HepG2 (cell line): Measurements from ENCODE around the gene ITK. TPM values are rescaled to one million over a fixed set of nuclear protein-coding genes. Genes with fewer than 3 reads are reported as not detected.
A peak's percentile ranks its signal among the peaks of the same experiment; 100 is the strongest.

Experiments
- ATAC-seq: fragments of 200-7000 bp; cut with Tn5 transposase; 3 replicates; pipeline ENCODE4 v1.9.1; 2020; ENCODE audit warnings: mild to moderate bottlenecking, moderate library complexity
- BruUV-seq: library from RNA; stranded (reverse); fragments of 400-500 nt; replicated peaks from 2 replicates; lab custom pipeline; 2021; lab: Mats Ljungman, UMichigan
- CTCF ChIA-PET: fragments of 300-600 bp; formaldehyde crosslinking; extraction: SDS; loops from one replicate; lab custom pipeline; 2021; ENCODE audit warnings: low total read pairs, inconsistent platforms, low intra/inter-chr PET ratio; lab: Yijun Ruan, JAX
- POLR2A ChIA-PET: fragments of 350-600 bp; sonication (Branson Sonifier 250); formaldehyde crosslinking; loops from one replicate; lab custom pipeline; 2020; ENCODE audit warnings: antibody characterized with exemption, inconsistent platforms; lab: Yijun Ruan, JAX
- DNase-seq: peaks from one replicate; pipeline ENCODE4 v3.0.0-alpha.2; 2015; ENCODE audit warnings: low spot score
- FAIRE-seq: peaks from 3 replicates; lab custom pipeline; 2011; peaks lifted over from hg19 to GRCh38; lab: Jason Lieb, UNC
- H2AFZ ChIP-seq: one replicate; pipeline ENCODE4 v1.6.1; 2011; ENCODE audit warnings: low read length, inconsistent platforms
- H3K27ac ChIP-seq: fragments of 300-600 bp; 3 replicates; pipeline ENCODE4 v1.8.0; 2011; ENCODE audit warnings: mixed run types, mild to moderate bottlenecking, mixed read lengths, low read length, inconsistent platforms; ENCODE audit not compliant: insufficient read depth; ENCODE audit errors: extremely low read length
- H3K27me3 ChIP-seq, 2 experiments: fragments of 200-600 bp in 1 of 2; 2 replicates in 1 of 2; 3 replicates in 1 of 2; pipeline versions ENCODE4 v1.6.0 to v1.8.0; 2011; ENCODE audit warnings: low read length in 2 of 2, mild to moderate bottlenecking in 2 of 2, moderate library complexity in 2 of 2, inconsistent platforms in 1 of 2; ENCODE audit not compliant: insufficient read depth in 2 of 2, control insufficient read depth in 1 of 2
- H3K36me3 ChIP-seq, 2 experiments: fragments of 200-600 bp in 1 of 2; replicated peaks in 1 of 2; 2 replicates in 1 of 2; 3 replicates in 1 of 2; pipeline versions ENCODE4 v1.5.1 to v1.8.0; 2011; ENCODE audit warnings: low read length in 2 of 2, inconsistent platforms in 1 of 2; ENCODE audit not compliant: insufficient read depth in 2 of 2, control insufficient read depth in 1 of 2
- H3K4me1 ChIP-seq: 2 replicates; pipeline ENCODE4 v1.5.1; 2012; ENCODE audit warnings: low read length, inconsistent platforms; ENCODE audit not compliant: insufficient read depth
- H3K4me2 ChIP-seq: 2 replicates; pipeline ENCODE4 v1.6.0; 2011; ENCODE audit warnings: low read depth, low read length, inconsistent platforms
- H3K4me3 ChIP-seq, 3 experiments: fragments of 200-600 bp in 1 of 3; sonication (generic), shearing (Covaris generic) in 1 of 3; replicated peaks in 1 of 3; 2 replicates each; pipeline ENCODE4 v1.5.1; 2011 to 2016; ENCODE audit warnings: low read length in 3 of 3, inconsistent platforms in 2 of 3, low read depth in 2 of 3, mild to moderate bottlenecking in 2 of 3, control low read depth in 1 of 3, mixed read lengths in 1 of 3; ENCODE audit not compliant: insufficient read depth in 1 of 3
- H3K79me2 ChIP-seq: one replicate; pipeline ENCODE4 v1.6.1; 2011; ENCODE audit warnings: low read length, inconsistent platforms; ENCODE audit not compliant: insufficient read depth
- H3K9ac ChIP-seq: 2 replicates; pipeline ENCODE4 v1.6.0; 2011; ENCODE audit warnings: mild to moderate bottlenecking, low read depth, low read length, inconsistent platforms; ENCODE audit not compliant: insufficient read depth
- H3K9me3 ChIP-seq: 2 replicates; pipeline ENCODE4 v1.5.1; 2012; ENCODE audit warnings: mild to moderate bottlenecking, low read length
- H4K20me1 ChIP-seq: 2 replicates; pipeline ENCODE4 v1.6.0; 2011; ENCODE audit warnings: inconsistent platforms, mild to moderate bottlenecking, low read length, moderate library complexity; ENCODE audit not compliant: insufficient read depth
- BCL6 ChIP-seq: IDR thresholded peaks from 2 replicates; pipeline ENCODE4 v1.6.1; 2016; ENCODE audit warnings: missing genetic modification reagents, missing compliant biosample characterization
- GPN1 ChIP-seq: sonication (generic); formaldehyde crosslinking; IDR thresholded peaks from 2 replicates; pipeline ENCODE4 v1.5.1; 2020; ENCODE audit warnings: missing genetic modification reagents, borderline replicate concordance
- HNF4A ChIP-seq: sonication (generic); formaldehyde crosslinking; IDR thresholded peaks from 2 replicates; pipeline ENCODE4 v1.4.0; 2020; ENCODE audit warnings: missing genetic modification reagents
- MIER2 ChIP-seq: IDR thresholded peaks from 2 replicates; pipeline ENCODE4 v1.6.1; 2016; ENCODE audit warnings: missing biosample characterization, missing genetic modification reagents
- MZF1 ChIP-seq: sonication (generic); formaldehyde crosslinking; IDR thresholded peaks from 2 replicates; pipeline ENCODE4 v1.8.1; 2023; ENCODE audit warnings: mild to moderate bottlenecking, missing genetic modification reagents, borderline replicate concordance
- THAP11 ChIP-seq: IDR thresholded peaks from 2 replicates; pipeline ENCODE4 v1.6.1; 2016; ENCODE audit warnings: missing biosample characterization, missing genetic modification reagents
- ZFP36L2 ChIP-seq: sonication (generic); formaldehyde crosslinking; IDR thresholded peaks from 2 replicates; pipeline ENCODE4 v1.4.0; 2020; ENCODE audit warnings: missing genetic modification reagents
- ZNF20 ChIP-seq: sonication (generic); formaldehyde crosslinking; IDR thresholded peaks from 2 replicates; pipeline ENCODE4 v1.4.0; 2020; ENCODE audit warnings: mild to moderate bottlenecking, moderate library complexity, missing genetic modification reagents
- ZNF572 ChIP-seq: sonication (generic); formaldehyde crosslinking; IDR thresholded peaks from 2 replicates; pipeline ENCODE4 v1.5.1; 2020; ENCODE audit warnings: mild to moderate bottlenecking, missing genetic modification reagents
- ZNF629 ChIP-seq: sonication (generic); formaldehyde crosslinking; conservative IDR thresholded peaks from 2 replicates; pipeline ENCODE4 v1.5.0; 2020; ENCODE audit warnings: missing genetic modification reagents
- ZNF781 ChIP-seq: sonication (generic); formaldehyde crosslinking; IDR thresholded peaks from 2 replicates; pipeline ENCODE4 v1.5.1; 2020; ENCODE audit warnings: borderline replicate concordance, mild to moderate bottlenecking, missing genetic modification reagents; ENCODE audit errors: not compliant biosample characterization
- WGBS: methylation state at CpG from one replicate; pipeline ENCODE4 v1.1.6; 2017; ENCODE audit warnings: low lambda C conversion rate; 5-methylcytosine and 5-hydroxymethylcytosine counted together
- in situ Hi-C: cut with HindIII; loops from 2 replicates; pipeline ENCODE4 v1.10.0; 2017; ENCODE audit warnings: low pct_unique_long_range_greater_than_20kb; ENCODE audit not compliant: extremely low pct_ligation_motif_present
- intact Hi-C: fragments of 100-400 bp; cut with micrococcal nuclease; formaldehyde crosslinking; loops from one replicate; pipeline ENCODE4 v1.10.0; 2022; ENCODE audit not compliant: unreplicated experiment
- polyA plus RNA-seq, 8 experiments: library from polyadenylated mRNA; depleted of rRNA in 3 of 8; stranded (reverse) in 7 of 8; unstranded in 1 of 8; fragments of >200 nt; fragmentation: Illumina TruSeq in 4 of 8; extraction: Trizol in 4 of 8; gene quantifications; 2 replicates each; pipeline versions ENCODE4 v1.2.1 to v1.2.3, GENCODE V29; 2011 to 2016; ENCODE audit warnings: low read depth in 4 of 8, missing spikeins in 1 of 8, mixed read lengths in 1 of 8; ENCODE audit not compliant: insufficient read depth in 1 of 8
- total RNA-seq, 5 experiments: library from RNA; depleted of rRNA; stranded (reverse); fragments of >200 nt; fragmentation: Illumina TruSeq; extraction: Trizol; gene quantifications; 2 replicates each; pipeline ENCODE4 v1.2.3, GENCODE V29; 2016; ENCODE audit warnings: low read depth in 1 of 5
- TF ChIP-seq, protein P1 (sequence below): sonication (generic); formaldehyde crosslinking; IDR thresholded peaks from 2 replicates; pipeline ENCODE4 v1.8.0; 2022; ENCODE audit warnings: mild to moderate bottlenecking, missing genetic modification reagents; ENCODE audit not compliant: insufficient replicate concordance

The ITK gene
- total and polyA plus RNA-seq, 2 of the 13 experiments (the other 11 are each of a cell fraction or from before 2014, with no cell fraction given) = 0.01 TPM; not detected in 1

DNA sequence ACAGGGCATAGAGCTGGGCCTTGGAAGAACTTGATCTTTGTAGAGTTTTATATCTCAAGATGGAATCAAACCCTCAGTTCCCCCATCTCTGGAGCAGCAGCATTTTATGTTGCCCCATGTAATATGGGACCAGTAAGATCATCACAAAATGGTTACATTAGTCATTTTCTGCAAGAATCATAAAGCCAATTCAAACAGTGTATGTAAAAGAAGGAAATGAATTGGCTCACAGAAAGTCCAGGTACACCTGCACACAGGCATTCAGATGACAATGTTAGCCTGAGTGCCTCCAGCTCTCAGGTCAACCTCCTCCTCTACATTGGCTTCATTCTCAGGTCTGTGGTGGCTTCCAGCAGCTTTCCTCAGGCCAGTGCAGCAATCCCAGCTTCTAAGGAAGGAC lies 120.4 kb downstream of the ITK start:
- in situ Hi-C loops (no loop called here), intact Hi-C loops (no loop called here)
- H4K20me1 ChIP-seq = no peaks in the 10 kb centered on the region
- DNase-seq (no peak), ATAC-seq (no peak), FAIRE-seq (no peak)
- no peak overlapping the region for H2AFZ ChIP-seq
- no peaks in the 10 kb centered on the region for H3K79me2 ChIP-seq
- H3K4me3 ChIP-seq = no peak overlapping the region
- TF ChIP-seq BCL6 (CRISPR knock-in tag) (no peak), MZF1 (CRISPR knock-in tag) (no peak), ZNF20 (CRISPR knock-in tag) (no peak)
- no peak overlapping the region for H3K27ac ChIP-seq
- no peaks in the 10 kb centered on the region for H3K27me3 ChIP-seq
- H3K9ac ChIP-seq = no peak overlapping the region
- no peaks in the 10 kb centered on the region for H3K9me3 ChIP-seq
- CTCF ChIA-PET = no interaction called here
- no peak overlapping the region for H3K4me2 ChIP-seq
- peaks cover 8 to 21% of the 10 kb centered on the region in 2 experiments; a peak in 3 of 5 replicates for H3K36me3 ChIP-seq
- POLR2A ChIA-PET = no interaction called here
- H3K4me1 ChIP-seq = 0 out of 2 replicates have a peak, but pooled peaks cover 7% of the 10 kb centered on the region
- no TSS peak for BruUV-seq

DNA sequence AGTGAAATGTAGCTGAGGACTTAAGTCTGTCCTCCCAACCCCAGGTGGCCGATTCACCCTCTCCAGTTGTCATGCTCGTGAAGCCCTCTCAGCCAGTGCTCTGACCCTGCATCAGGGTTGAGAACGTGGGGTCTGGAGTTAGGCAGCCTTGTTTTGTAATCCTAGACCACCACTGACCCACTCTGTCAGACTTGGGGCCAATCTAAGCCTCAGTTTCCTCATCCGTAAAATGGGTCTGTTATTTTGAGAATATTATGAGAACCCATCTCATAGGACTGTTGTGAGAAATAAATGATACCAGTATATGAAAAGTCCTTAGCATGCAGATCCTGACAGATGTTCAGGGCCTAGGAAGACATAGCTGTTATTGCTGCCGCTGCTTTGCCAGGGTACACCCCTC lies 122.4 kb downstream of the ITK start:
- H3K4me3 ChIP-seq = no peak overlapping the region
- ATAC-seq (no peak), FAIRE-seq (no peak), DNase-seq (no peak)
- 98% methylated on average over 5 of the region's 5 CpGs for WGBS
- no peaks in the 10 kb centered on the region for H3K27me3 ChIP-seq
- no peaks in the 10 kb centered on the region for H3K9me3 ChIP-seq
- no peak overlapping the region for H3K4me2 ChIP-seq
- in situ Hi-C loops = no loop called here
- 0 out of 2 replicates have a peak, but pooled peaks cover 7% of the 10 kb centered on the region for H3K4me1 ChIP-seq
- H4K20me1 ChIP-seq = no peaks in the 10 kb centered on the region
- H3K79me2 ChIP-seq = no peaks in the 10 kb centered on the region
- peaks cover 8 to 21% of the 10 kb centered on the region in 2 experiments; a peak in 3 of 5 replicates for H3K36me3 ChIP-seq
- ChIA-PET POLR2A (no interaction called here), CTCF (no interaction called here)
- no TSS peak for BruUV-seq
- intact Hi-C loops = no loop called here
- no peak overlapping the region for H3K9ac ChIP-seq
- TF ChIP-seq ZNF572 (CRISPR knock-in tag) = no peak
- TF ChIP-seq ZFP36L2 = no peak
- TF ChIP-seq MIER2 (CRISPR knock-in tag) = no peak
- TF ChIP-seq HNF4A = no peak
- peak; percentile 92 for TF ChIP-seq ZNF629 (CRISPR knock-in tag)
- TF ChIP-seq, protein P1, sequence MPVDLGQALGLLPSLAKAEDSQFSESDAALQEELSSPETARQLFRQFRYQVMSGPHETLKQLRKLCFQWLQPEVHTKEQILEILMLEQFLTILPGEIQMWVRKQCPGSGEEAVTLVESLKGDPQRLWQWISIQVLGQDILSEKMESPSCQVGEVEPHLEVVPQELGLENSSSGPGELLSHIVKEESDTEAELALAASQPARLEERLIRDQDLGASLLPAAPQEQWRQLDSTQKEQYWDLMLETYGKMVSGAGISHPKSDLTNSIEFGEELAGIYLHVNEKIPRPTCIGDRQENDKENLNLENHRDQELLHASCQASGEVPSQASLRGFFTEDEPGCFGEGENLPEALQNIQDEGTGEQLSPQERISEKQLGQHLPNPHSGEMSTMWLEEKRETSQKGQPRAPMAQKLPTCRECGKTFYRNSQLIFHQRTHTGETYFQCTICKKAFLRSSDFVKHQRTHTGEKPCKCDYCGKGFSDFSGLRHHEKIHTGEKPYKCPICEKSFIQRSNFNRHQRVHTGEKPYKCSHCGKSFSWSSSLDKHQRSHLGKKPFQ = no peak
- no peak for TF ChIP-seq GPN1 (CRISPR knock-in tag)
- no peak for TF ChIP-seq THAP11 (CRISPR knock-in tag)
- no peak for TF ChIP-seq ZNF781 (CRISPR knock-in tag)
- H3K27ac ChIP-seq = no peak overlapping the region
- H2AFZ ChIP-seq = no peak overlapping the region
